IPS-NIHi7 (cell line): ENCODE measurements around the gene SERPINE1.
A peak's percentile ranks its signal among the peaks of the same experiment; 100 is the strongest.
"Not testable (repeated sequence)": the region's sequence is repeated elsewhere in the genome, so short reads cannot be mapped to it uniquely, and the experiment has no call there.

ENCODE experiments used
- DNase-seq: peaks from one replicate; pipeline ENCODE4 v3.0.0; 2012; ENCODE audit warnings: mixed read lengths; ENCODE audit errors: extremely low spot score

Gene SERPINE1

DNA sequence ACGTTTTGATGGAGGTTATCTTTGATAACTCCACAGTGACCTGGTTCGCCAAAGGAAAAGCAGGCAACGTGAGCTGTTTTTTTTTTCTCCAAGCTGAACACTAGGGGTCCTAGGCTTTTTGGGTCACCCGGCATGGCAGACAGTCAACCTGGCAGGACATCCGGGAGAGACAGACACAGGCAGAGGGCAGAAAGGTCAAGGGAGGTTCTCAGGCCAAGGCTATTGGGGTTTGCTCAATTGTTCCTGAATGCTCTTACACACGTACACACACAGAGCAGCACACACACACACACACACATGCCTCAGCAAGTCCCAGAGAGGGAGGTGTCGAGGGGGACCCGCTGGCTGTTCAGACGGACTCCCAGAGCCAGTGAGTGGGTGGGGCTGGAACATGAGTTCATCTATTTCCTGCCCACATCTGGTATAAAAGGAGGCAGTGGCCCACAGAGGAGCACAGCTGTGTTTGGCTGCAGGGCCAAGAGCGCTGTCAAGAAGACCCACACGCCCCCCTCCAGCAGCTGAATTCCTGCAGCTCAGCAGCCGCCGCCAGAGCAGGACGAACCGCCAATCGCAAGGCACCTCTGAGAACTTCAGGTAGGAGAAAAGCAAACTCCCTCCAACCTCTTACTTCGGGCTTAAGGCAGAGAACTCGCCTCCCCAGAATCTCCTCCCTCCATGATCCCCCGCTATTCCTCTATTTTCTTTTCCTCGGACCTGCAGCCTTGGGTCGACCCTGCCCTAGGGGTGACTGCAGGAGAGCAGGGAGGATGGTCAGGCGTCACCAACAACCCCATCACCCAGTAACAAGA lies at the start of gene SERPINE1:
SERPINE1 (plus strand) TSS at position 454 of the 809 bp plus-strand sequence. CDS start 1,290 bp downstream, outside the sequence.
- DNase-seq: peak; percentile 76

DNA sequence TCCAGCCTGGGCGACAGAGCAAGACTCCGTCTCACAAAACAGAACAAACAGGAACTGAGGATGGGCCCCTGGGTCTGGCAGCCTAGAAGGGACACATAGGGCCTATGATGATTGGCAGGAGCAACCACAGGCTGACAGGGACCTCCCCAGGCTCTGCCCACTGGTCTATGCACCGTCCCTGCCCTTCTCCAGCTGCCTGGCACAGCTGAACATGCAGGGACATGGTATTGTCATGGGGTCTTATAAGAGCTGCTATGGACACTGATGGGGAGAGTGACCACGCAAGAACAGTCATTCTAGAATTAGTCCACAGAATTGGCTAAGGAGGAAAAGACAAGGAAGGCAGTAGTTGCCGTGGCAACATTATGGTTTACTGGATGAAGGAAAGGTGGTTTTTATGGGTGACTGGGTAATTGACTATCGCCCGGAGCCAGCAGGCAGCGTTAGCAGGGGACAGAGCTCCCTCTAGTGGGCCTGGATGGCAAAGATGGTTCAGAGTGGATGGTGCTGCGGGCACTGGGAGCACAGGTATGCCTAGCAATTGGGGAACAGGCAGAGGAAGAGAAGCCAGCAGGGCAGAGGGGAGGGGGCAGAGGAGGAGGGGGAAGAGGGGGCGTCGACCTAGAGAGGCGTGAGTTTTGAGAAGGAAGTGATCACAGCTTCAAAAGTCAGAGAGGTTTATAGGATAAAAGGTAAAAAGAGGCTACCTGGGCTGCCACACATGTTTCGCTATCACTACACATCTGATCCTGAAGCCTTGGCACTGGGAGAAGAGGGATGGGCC lies 49.4 kb upstream of the SERPINE1 start:
- DNase-seq: peak; percentile 94

GRCh38 chr7:101081432-101081831 lies 45.5 kb upstream of the SERPINE1 start:
- DNase-seq: no peak

DNA sequence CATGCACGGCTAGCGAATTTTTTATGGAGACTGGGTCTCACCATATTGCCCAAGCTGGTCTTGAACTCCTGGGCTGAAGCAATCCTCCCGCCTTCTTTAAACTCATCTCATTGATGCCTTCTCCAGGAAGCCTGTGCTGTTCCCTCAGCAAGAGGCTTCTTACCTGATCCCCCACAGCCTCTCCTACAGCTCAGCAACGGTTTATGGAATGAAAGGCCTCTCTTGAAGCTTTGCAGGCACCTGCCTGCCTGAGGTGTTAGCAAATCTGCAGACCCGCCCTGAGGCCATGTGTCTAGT lies 42.1 kb upstream of the SERPINE1 start:
- no peak for DNase-seq

DNA sequence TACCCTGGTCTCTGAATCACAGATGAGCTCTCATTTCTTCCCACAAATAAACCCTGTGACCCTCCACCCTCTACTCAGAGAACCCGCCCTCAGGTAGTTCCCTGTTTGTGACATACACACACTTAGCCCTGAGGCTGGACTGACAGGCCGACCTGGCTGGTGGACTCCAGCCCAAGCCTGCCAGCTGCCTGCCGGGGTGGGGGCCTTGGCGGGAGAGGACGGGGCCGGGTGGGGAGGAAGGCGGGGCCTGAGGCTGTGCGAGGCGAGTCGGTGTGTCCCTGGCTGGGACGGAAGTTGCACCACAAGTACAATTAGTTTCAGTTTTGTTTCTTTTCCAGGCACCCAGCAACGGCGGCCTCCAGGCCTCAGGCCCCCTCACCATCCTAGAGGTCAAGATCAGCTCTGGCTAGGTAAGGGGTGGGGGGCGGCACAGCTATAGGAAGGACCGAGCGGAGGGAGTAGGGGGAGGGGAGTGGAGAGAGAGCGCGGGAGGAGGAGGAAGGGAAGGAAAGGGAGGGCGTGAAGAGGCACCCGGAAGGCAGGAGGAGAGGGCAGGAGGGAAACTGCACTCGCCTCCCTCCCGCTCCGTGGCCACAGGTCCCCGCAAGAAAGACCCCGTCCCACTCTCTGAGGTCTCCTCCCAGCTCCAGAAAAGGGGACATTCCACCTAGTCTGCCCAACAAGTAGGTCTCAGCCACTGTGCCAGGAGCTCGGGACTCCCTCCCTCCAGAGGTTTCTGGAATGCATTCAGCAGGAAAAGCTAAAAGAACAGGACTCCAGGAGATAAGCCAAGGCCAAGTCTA lies 41.5 kb upstream of the SERPINE1 start, which contains the start of gene TRIM56:
TRIM56 (plus strand) TSS at position 320 of the 803 bp plus-strand sequence. CDS start 1,832 bp downstream, outside the sequence.
- peak; percentile 87 for DNase-seq

DNA sequence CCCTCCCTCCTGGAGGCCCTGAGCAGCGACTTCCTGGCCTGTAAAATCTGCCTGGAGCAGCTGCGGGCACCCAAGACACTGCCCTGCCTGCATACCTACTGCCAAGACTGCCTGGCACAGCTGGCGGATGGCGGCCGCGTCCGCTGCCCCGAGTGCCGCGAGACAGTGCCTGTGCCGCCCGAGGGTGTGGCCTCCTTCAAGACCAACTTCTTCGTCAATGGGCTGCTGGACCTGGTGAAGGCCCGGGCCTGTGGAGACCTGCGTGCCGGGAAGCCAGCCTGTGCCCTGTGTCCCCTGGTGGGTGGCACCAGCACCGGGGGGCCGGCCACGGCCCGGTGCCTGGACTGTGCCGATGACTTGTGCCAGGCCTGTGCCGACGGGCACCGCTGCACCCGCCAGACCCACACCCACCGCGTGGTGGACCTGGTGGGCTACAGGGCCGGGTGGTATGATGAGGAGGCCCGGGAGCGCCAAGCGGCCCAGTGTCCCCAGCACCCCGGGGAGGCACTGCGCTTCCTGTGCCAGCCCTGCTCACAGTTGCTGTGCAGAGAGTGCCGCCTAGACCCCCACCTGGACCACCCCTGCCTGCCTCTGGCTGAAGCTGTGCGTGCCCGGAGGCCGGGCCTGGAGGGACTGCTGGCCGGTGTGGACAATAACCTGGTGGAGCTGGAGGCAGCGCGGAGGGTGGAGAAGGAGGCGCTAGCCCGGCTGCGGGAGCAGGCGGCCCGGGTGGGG lies 39.4 kb upstream of the SERPINE1 start:
- no peak for DNase-seq

DNA sequence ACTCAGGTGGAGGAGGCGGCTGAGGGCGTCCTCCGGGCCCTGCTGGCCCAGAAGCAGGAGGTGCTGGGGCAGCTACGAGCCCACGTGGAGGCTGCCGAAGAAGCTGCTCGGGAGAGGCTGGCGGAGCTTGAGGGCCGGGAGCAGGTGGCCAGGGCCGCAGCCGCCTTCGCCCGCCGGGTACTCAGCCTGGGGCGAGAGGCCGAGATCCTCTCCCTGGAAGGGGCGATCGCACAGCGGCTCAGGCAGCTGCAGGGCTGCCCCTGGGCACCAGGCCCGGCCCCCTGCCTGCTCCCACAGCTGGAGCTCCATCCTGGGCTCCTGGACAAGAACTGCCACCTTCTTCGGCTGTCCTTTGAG lies 38.9 kb upstream of the SERPINE1 start:
- no peak for DNase-seq

DNA sequence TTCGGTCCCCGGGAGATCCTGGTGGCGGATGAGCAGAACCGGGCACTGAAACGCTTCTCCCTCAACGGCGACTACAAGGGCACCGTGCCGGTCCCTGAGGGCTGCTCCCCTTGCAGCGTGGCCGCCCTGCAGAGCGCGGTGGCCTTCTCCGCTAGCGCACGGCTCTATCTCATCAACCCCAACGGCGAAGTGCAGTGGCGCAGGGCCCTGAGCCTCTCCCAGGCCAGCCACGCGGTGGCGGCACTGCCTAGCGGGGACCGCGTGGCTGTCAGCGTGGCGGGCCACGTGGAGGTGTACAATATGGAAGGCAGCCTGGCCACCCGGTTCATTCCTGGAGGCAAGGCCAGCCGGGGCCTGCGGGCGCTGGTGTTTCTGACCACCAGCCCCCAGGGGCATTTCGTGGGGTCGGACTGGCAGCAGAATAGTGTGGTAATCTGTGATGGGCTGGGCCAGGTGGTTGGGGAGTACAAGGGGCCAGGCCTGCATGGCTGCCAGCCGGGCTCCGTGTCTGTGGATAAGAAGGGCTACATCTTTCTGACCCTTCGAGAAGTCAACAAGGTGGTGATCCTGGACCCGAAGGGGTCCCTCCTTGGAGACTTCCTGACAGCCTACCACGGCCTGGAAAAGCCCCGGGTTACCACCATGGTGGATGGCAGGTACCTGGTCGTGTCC lies 37.9 kb upstream of the SERPINE1 start:
- no peak for DNase-seq

- DNase-seq: no peak
These were observed 37.0 kb upstream of the SERPINE1 start for GRCh38 chr7:101089876-101090275.

- not testable (repeated sequence) for DNase-seq
These were observed 34.5 kb upstream of the SERPINE1 start for GRCh38 chr7:101092266-101092905.

DNA sequence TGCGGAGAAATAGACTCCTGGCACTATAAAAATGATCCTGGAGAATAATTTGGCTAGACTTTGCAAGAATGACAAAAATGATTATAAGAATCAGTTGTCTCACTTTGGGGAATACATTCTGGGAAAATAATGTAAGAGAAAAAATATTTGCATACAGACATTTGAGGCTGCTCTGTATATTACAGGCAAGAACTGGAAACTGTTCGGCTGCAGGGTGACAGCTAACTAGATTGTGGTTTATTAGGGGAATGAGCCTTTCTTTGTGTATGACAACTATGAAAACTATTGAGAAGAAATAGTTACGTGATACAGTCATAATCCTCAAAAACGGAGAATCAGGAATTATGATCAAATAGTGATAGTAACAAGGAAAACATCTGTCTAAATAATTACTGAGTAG lies 33.0 kb upstream of the SERPINE1 start:
- no peak for DNase-seq

- no peak for DNase-seq
These were observed 32.5 kb upstream of the SERPINE1 start for GRCh38 chr7:101094376-101094775.

- DNase-seq: peak; percentile 75
These were observed 32.0 kb upstream of the SERPINE1 start for GRCh38 chr7:101094791-101095375.

DNA sequence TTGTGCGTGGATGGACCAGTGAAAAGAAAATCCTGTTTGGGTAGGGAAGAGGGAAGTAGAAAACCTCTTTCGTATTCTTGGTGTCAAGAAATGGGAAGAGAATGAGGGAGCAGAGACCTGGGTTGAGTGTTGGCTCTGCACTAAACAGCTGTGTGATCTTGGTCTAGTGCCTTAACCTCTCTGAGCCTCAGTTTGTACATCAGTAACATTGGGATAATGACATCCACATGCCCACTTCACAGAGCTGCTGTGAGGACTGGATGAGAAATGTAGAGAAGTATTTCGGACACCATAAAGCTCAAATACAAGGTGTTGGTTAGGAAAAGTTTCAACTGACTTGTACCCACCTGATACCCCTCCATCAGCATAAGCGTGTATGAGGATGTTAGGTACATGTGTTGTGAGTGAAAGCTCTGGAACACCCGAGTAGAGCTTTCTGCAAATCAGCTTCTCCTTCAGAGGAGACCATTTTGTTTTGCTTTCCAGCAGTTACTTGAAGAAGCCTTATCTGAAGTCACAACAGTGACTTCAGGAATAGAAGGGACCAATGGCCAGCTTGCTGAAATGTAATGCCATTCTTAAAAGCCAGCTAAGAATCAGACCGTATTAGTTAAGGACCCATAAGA lies 30.5 kb upstream of the SERPINE1 start:
- no peak for DNase-seq

DNA sequence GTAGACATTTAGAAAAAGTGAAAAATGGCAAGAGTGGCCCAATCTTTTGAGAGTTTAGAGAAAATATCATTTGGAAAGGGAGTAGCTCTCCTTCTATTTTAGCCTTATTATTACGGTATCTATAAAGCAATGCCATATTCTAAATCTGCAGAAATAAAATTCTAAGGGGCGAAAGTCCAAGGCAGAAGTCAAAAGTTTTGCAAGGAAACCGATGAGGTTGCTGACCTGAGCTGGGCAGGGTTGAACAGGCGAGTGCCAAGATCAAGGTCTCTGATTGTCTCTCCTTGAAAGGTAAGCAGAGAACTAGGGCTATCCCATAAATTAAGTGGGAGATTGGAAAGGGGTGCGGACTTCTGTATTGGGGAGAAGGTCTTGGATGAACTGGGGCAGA lies 30.0 kb upstream of the SERPINE1 start:
- no peak for DNase-seq

- no peak for DNase-seq
These were observed 29.3 kb upstream of the SERPINE1 start for GRCh38 chr7:101097561-101097960.

DNA sequence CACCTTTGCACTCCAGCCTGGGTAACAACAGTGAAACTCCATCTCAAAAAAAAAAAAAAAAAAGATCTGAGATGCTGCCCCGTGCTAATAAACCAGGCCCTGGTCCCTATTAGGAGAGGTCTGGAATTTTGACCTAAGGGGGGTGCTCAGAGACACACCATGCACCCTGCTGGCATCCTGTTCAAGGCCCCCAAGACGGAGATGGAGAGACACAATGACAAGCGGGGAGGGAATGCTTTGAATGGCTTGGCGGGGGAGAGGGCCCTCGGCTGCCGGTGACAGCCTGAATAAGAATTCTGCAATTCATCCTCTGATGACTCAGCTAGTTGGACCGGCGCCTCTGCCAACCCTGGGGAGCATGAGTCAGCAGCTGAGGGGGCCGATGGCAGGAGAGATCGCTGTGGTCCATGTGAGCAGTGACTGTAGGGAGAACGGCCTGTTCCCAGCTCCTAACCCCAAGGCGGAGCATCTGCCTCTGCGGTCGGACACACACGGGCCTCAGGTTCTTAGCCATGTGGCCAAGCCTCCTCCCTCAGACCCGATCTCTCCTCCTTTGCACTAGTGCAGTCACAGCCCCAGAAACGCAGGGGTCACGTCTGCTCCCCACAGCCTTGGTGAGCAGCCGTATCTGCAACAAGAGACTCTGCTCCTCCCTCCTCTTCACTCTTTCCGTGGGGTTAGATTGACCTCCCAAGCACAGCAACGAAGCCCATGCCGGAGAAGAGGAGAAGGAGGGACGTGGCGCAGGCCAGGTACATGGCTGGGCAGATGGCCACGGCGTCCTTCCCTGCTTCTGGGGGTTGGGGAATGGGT lies 26.7 kb upstream of the SERPINE1 start:
- peak; percentile 89 for DNase-seq
